Thyroid gland (tissue), 4 donors: ENCODE data around the gene LIMK2.

ENCODE experiments used
- POLR2A ChIP-seq, 2 donors: fragments of 450-650 bp; IDR thresholded peaks; one replicate each; pipeline ENCODE4 v1.6.1; 2017; ENCODE audit warnings: antibody characterized with exemption in 2 of 2, mild to moderate bottlenecking in 2 of 2, moderate library complexity in 1 of 2
- TF ChIP-seq, protein P1 (sequence below), 6 experiments: fragments of 200-600 bp in 3 of 6; fragments of 450-650 bp in 3 of 6; sonication (generic) in 3 of 6; IDR thresholded peaks; one replicate each; pipeline ENCODE4 v1.5.1; 2016 to 2019; ENCODE audit warnings: antibody characterized with exemption in 6 of 6, mild to moderate bottlenecking in 2 of 6, inconsistent platforms in 1 of 6, moderate library complexity in 1 of 6

DNA sequence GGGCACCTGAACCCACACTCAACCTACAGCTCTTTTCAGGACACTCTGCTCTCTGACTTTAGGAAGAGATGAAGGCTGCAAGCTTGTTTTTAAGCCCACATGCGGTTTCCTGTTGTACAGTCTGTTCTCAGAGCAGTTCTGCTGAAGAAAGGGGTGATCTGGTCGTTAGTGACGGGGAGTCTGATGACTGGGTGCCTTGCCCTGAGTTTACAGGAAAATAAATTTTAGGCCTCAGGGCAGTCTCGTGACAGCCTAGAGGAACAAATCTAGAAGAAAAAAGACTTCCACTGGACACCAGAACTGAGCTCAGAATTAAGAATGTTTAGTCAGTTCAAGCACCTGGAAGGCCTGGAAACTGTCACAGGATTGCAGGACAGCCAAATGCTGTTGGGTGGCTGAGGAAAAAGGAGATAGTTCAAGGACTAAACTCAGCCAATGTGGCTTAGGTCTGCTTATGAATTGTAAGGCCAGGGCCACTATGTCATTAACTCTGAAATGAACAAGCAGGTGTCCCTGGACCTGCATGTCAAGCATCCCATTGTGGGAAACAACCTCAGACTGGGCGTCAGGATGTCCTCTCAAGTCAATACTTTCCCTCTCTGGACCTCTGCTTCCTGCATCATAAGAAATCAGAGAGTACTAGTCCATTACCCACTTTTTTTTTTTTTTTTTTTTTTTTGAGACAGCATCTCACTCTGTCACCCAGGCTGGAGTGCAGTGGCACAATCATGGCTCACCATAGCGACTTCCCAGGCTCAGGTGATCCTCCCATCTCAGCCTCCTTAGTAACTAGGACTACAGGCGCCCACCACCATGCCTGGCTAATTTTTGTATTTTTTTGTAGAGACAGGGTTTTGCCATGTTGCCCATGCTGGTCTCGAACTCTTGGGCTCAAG lies 74.5 kb downstream of the LIMK2 start:
- TF ChIP-seq, protein P1, sequence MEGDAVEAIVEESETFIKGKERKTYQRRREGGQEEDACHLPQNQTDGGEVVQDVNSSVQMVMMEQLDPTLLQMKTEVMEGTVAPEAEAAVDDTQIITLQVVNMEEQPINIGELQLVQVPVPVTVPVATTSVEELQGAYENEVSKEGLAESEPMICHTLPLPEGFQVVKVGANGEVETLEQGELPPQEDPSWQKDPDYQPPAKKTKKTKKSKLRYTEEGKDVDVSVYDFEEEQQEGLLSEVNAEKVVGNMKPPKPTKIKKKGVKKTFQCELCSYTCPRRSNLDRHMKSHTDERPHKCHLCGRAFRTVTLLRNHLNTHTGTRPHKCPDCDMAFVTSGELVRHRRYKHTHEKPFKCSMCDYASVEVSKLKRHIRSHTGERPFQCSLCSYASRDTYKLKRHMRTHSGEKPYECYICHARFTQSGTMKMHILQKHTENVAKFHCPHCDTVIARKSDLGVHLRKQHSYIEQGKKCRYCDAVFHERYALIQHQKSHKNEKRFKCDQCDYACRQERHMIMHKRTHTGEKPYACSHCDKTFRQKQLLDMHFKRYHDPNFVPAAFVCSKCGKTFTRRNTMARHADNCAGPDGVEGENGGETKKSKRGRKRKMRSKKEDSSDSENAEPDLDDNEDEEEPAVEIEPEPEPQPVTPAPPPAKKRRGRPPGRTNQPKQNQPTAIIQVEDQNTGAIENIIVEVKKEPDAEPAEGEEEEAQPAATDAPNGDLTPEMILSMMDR (IDR thresholded peaks at IDR 0.05) = no peak
- TF ChIP-seq POLR2A (IDR thresholded peaks at IDR 0.05) = no peak
